PC-3 (cell line): Measurements from ENCODE around the gene TMEM63B.

ENCODE experiments used
- EZH2 ChIP-seq: fragments of 300-600 bp; sonication (generic); IDR thresholded peaks from one replicate; pipeline ENCODE4 v1.6.1; 2017; ENCODE audit warnings: antibody characterized with exemption, mild to moderate bottlenecking, low read length; ENCODE audit not compliant: unreplicated experiment
- TF ChIP-seq, protein P1 (sequence below): fragments of 300-600 bp; sonication (generic); conservative IDR thresholded peaks from 2 replicates; pipeline ENCODE4 v1.5.1; 2017; ENCODE audit warnings: antibody characterized with exemption, low read depth, mild to moderate bottlenecking, low read length

DNA sequence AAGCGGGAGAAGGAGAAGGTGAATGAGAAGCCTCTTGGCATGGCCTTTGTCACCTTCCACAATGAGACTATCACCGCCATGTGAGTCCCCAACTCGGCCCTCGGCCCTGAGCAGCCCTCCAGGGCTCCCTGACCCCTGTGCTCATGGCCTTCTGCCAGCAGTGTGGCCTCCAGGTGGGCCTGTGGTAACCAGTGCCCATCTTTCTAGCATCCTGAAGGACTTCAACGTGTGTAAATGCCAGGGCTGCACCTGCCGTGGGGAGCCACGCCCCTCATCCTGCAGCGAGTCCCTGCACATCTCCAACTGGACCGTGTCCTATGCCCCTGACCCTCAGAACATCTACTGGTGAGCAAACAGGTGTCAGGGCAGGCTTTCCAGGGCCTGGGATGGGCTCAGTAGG is 21.0 kb downstream of the TMEM63B start:
- TF ChIP-seq, protein P1, sequence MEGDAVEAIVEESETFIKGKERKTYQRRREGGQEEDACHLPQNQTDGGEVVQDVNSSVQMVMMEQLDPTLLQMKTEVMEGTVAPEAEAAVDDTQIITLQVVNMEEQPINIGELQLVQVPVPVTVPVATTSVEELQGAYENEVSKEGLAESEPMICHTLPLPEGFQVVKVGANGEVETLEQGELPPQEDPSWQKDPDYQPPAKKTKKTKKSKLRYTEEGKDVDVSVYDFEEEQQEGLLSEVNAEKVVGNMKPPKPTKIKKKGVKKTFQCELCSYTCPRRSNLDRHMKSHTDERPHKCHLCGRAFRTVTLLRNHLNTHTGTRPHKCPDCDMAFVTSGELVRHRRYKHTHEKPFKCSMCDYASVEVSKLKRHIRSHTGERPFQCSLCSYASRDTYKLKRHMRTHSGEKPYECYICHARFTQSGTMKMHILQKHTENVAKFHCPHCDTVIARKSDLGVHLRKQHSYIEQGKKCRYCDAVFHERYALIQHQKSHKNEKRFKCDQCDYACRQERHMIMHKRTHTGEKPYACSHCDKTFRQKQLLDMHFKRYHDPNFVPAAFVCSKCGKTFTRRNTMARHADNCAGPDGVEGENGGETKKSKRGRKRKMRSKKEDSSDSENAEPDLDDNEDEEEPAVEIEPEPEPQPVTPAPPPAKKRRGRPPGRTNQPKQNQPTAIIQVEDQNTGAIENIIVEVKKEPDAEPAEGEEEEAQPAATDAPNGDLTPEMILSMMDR = no peak
- no peak for TF ChIP-seq EZH2
